ENCODE results near the gene CHST8.

The CHST8 gene, protein sequence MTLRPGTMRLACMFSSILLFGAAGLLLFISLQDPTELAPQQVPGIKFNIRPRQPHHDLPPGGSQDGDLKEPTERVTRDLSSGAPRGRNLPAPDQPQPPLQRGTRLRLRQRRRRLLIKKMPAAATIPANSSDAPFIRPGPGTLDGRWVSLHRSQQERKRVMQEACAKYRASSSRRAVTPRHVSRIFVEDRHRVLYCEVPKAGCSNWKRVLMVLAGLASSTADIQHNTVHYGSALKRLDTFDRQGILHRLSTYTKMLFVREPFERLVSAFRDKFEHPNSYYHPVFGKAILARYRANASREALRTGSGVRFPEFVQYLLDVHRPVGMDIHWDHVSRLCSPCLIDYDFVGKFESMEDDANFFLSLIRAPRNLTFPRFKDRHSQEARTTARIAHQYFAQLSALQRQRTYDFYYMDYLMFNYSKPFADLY

DNA sequence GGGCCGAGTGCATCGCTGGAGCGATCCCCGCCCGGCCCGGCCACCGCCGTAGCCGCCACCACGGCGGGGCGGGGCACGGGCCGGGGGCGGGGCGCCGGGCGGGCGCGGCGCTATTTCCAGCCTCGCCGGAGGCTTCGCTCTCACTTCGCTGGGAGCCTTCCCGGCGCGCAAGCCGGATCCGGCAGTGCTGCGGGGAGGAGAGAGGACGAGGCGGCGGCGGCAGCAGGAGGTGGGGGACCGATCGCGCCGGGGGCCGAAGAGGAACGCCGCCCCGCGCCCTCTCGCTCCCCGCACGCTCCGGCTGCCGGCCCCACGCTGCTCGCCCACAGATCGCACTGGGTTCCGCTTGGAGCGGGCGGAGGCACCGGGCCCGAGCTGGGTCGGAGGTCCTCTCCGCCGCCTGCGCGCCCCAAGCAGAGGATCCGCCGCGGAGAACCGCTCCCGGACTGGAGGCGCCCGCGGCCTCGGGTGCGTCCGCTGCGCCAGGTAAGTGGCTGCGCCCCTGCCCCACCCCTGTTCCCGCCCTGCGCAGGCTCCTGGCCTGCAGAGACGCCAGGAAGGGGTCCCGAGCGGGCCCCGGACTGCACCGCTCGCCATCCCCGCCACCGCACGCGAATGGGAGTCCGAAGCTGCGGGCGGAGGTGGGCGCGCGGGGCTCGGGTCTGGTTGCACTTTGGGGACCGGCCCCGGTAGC lies at the start of gene CHST8:
Gene CHST8 (plus strand): TSS at position 143 of the 694 bp plus-strand sequence. CDS start 67,309 bp downstream, outside the sequence.
- TF ChIP-seq, protein P1, sequence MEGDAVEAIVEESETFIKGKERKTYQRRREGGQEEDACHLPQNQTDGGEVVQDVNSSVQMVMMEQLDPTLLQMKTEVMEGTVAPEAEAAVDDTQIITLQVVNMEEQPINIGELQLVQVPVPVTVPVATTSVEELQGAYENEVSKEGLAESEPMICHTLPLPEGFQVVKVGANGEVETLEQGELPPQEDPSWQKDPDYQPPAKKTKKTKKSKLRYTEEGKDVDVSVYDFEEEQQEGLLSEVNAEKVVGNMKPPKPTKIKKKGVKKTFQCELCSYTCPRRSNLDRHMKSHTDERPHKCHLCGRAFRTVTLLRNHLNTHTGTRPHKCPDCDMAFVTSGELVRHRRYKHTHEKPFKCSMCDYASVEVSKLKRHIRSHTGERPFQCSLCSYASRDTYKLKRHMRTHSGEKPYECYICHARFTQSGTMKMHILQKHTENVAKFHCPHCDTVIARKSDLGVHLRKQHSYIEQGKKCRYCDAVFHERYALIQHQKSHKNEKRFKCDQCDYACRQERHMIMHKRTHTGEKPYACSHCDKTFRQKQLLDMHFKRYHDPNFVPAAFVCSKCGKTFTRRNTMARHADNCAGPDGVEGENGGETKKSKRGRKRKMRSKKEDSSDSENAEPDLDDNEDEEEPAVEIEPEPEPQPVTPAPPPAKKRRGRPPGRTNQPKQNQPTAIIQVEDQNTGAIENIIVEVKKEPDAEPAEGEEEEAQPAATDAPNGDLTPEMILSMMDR (IDR thresholded peaks at IDR 0.05), result 0 out of 2 replicates have a peak, but pooled peaks have one; percentile 9

DNA sequence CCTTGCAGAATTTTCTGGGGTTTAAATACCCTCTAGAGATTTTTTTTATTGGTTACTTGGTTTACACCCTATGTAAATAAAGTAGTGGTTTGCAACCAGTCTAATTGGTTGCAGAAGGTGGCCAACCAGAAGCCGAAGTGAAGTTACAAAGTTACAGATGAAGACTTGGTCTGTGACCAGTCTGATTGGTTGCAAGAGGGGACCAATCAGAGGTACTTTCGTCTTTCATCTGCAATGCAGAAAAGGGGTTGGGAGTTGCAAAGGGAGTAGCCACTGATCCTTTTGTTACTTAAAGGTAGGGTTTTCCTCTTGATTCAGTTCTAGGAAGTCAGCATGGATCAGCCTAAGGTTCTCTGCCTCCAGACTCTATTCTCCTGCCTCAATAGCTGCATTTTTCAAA lies 48.8 kb upstream of the CHST8 start:
- TF ChIP-seq, protein P1 (IDR thresholded peaks at IDR 0.05), result no peak

DNA sequence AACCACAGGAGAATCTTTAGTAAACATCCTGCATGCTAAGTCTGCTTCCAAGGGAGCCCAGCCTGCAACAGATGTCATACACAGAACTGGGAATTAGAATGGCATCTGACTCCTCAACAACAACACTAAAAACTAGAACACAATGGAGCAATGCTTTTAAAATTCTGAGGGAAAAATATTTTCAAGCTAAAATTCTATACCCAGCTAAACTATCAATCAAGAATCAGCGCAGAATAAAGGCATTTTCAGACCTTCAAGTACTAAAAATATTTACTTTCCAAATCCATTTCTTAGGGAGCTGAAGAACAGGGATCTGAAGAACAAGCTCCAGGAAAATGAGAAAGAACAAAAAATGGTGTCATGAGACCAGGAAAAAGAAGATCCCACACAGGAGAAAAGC lies 46.9 kb upstream of the CHST8 start:
- TF ChIP-seq, protein P1 (IDR thresholded peaks at IDR 0.05), result no peak

DNA sequence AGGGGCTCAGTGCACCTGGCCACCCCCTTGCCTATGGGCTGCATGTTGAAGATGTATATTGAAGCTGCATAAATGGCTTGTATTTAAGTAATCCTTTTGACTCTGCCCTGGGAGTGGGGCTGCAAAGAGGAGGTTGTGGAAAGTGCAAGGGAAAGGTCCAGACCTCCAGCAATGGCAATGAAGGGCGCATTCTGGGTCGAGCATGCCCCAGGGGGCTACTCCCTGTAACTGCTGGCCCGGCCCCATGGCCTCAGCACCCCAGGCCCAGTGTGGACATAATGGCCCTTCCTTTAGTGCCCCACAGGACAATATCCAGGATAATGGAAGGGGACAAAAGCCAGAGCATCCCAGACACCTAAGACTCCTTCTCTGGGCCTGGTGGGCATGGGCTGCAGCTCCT lies 43.1 kb upstream of the CHST8 start:
- TF ChIP-seq, protein P1 (IDR thresholded peaks at IDR 0.05), result no peak

DNA sequence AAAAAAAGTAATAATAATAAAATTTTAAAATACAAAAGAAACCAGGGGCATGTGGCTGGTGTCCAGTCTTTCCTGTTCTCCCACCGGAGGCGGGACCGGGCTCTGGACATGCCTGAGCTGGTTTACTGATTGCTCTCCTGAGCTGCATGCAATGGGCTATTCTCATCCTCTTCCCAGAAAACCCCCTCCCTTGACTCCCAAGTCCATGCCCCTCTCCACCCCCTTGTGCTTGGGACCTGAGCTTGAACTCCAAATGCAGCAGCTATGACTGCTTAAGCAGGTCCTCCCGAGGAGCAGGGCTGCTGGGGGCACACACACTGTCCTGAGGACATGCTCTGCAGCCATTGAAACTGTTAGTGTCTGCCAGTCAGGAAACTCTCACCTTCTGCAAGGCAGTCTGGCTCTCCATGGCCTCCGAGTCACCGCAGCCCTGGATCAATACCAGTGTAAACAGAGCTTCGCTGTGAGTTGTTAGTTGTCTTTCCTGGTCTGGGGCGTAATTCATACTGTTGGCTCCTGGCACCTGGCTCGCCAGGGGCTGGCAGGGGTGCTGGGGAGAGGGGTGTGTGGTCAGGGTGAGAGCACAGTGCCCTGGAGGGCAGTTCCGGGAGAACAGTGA lies 41.6 kb upstream of the CHST8 start:
- TF ChIP-seq, protein P1 (IDR thresholded peaks at IDR 0.05), result no peak

DNA sequence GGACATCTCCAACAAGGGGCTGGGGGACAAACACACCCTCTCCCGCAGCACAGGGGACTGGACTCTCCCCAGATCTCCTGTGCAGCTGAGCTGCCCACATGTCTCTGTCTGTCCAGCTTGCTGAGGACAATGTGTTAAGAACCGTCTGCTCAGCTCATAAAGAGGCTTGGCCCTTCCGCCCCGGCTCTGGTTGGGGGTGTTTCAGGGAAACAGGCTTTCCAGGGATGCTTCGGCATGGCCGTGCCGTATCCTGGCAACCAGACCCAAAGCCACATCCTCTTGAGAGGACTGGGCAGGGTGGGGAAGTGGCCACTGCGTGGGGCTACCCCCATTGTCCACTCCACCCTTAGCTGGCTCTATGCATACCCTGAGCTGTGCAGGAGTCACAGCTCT lies 41.1 kb upstream of the CHST8 start:
- TF ChIP-seq, protein P1 (IDR thresholded peaks at IDR 0.05), result no peak

DNA sequence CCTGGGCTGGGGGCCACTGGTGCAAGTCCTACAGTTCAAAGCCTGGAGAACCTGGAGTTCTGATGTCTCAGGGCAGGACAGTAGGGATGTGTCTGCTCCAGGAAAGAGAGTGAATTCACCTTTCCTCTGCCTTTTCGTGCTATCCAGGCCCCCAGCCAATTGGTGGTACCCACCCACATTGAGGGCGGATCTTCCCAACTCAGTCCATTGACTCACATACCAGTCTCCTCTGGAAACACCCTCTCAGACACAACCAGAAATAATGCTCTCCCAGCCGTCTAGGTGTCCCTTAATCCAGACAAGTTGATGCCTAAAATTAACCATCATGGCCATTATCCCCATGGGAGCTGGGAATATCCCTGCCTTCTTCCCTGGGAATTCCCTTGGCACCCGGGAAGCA lies 38.8 kb upstream of the CHST8 start:
- TF ChIP-seq, protein P1 (IDR thresholded peaks at IDR 0.05), result no peak

Measured in LNCAP (cell line).